Urothelium cell line (cell line): ENCODE data around the gene EOLA1.
A peak's percentile ranks its signal among the peaks of the same experiment; 100 is the strongest.
"Not testable (repeated sequence)": the region's sequence is repeated elsewhere in the genome, so short reads cannot be mapped to it uniquely, and the experiment has no call there.

Experiments used
- DNase-seq: peaks from one replicate; pipeline ENCODE4 v3.0.0; 2011; ENCODE audit warnings: low spot score, mixed read lengths
- FAIRE-seq: peaks from 2 replicates; lab custom pipeline; 2011; peaks lifted over from hg19 to GRCh38; lab: Jason Lieb, UNC

The EOLA1 gene

DNA sequence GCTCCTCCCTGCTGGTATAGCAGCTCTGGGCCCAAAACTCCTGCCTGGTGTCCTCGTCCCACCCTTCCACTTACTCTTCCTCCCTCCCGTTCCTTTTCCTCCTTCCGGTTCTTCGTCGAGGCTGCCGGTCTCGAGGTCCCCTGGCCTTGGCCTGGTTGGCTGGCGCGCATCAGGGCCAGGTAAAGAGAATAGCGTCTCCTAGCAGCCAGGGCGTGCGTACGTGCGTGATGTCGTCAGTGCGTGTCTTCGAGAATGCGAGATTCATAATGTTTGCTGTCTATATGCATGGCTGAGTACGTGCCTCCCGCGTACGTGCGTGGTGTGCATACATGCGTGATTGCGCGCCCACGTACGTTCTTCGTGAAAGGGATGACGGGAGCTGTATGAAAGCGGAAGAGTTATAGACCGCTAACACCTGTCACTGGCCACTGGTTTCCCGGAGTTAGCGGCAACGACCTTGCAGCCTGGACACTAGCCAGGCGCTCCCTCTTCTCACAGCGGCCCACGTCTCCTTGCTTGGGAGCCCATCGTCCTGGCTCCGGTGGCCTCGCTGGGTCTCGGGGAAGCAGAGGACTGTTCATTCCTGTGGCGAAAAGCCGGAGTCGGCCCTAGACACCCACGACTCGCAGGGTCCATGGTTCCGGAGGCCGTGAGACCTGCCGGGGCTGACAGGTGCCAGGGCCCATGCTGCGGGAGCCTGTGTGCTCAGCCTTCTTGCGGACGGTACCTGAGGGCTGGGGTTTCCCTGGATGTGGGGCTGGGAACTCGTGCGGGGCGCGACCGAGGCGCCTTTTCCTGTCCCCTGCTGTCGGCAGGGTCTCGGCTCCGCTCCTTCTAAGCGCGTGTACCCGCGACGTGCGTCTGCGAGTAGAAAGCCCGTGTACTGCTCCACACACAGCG, at the start of gene EOLA1:
EOLA1 (plus strand) TSS at position 392 of the 900 bp plus-strand sequence. CDS start 4,619 bp downstream, outside the sequence.
- FAIRE-seq (no peak), DNase-seq (peak; percentile 48)

DNA sequence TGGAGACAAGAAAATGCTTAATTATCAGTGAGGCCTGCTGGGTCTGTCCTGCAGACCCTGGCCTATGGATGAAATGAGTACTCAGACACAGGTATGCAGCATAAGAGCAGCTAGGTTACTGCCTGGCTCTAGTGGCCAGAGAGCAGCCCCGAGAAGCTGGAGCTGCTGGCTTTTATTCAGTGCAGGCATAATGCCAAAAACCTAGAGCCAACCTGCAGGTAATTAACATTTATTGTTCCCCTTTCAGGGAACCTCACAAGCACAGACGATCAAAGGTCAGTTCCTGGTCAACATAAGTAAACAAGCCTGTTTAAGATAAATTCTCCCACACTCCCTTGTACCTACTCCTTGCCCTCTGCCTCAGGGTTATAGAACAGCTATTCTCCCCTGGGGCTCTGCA, 49.0 kb upstream of the EOLA1 start:
- no peak for DNase-seq
- no peak for FAIRE-seq

- FAIRE-seq = no peak
- no peak for DNase-seq
Measured at GRCh38 chrX:149493567-149494562, 46.9 kb upstream of the EOLA1 start.

DNA sequence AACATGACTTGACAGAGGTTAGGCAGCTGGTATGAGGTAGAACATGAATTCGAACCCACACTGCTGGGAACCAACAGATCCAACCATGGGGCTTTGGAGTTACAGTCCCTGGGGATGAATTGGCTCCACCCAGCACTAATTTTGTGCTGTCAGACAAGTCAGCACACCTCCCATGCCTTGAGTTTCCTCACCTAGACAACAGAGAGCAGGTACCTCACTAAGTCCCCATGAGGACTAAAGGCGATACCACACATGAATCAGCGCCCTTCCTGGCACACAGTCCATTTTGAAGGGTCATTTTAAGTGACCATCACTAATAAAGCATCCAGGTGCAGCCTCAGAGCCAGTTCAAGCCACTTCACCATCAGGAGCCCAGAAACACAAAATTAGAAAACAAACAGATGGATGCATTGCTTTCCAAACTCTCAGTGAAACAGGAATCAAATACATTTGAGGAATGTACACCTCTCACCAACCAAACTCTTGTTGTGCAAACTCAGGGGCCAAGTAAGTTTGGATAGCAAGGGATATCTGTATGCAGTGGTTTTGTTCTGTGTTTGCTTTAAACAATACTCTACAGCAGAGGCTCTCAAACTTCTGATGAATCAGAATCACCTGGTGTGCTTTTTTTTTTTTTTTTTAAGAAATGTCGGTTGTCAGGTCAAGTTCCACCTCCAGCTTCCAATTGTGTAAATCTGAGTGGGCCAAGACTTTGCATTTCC, 45.8 kb upstream of the EOLA1 start:
- DNase-seq = no peak
- no peak for FAIRE-seq

DNA sequence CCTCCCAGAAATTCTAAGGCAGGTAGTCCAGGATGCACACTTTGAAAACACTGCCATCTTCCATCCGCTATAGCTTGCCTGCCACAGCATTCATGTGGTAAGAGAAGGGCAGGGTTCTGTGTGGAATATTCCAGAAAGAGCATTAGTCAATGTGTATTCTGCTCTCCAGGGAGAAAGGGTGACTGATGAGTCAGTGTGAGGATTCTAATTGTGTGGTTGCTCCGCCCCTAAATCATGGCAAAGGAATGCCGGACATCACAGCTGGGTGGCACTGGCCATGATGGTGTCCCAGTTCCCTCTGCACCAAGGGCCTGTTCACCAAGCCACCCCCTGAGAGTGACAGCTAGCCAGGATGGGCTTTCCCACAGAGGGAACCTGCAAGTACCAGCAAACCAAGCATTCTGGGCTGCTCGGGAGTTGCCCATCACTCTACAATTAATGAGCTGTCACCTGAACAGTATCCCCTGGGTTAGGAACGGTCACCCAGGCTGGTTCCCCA, 45.2 kb upstream of the EOLA1 start:
- DNase-seq (peak; percentile 57), FAIRE-seq (no peak)

- no peak for FAIRE-seq
- no peak for DNase-seq
Measured at GRCh38 chrX:149497054-149497453, 43.8 kb upstream of the EOLA1 start.

DNA sequence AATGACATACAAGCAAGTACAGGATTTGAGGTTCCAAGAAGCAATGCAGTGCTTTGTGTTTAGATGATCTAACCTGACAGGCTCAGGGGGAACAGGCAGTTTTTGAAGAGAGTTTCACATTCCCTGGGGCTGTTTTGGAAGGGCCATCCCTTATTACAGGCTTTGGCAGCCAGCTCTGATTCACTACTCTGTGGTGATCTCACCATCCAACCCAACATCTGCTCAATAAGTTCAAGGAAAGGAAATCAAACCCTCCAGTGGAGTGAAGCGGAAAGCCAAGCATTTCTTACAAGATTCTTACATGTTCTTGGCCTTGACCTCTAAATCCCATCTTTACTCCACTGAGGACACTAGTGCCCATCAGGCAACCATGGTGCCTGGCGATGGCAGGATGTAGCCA, 43.2 kb upstream of the EOLA1 start:
- DNase-seq (no peak), FAIRE-seq (no peak)

GRCh38 chrX:149498767-149499166, 42.0 kb upstream of the EOLA1 start:
- no peak for FAIRE-seq

GRCh38 chrX:149499766-149500165, 41.0 kb upstream of the EOLA1 start:
- DNase-seq = no peak
- no peak for FAIRE-seq

More at GRCh38 chrX:149498767-149499166, 42.0 kb upstream of the EOLA1 start:
- no peak for DNase-seq

GRCh38 chrX:149502923-149503322, 37.9 kb upstream of the EOLA1 start:
- DNase-seq, FAIRE-seq: not testable (repeated sequence)

GRCh38 chrX:149503446-149503845, 37.4 kb upstream of the EOLA1 start:
- not testable (repeated sequence) for FAIRE-seq, DNase-seq

DNA sequence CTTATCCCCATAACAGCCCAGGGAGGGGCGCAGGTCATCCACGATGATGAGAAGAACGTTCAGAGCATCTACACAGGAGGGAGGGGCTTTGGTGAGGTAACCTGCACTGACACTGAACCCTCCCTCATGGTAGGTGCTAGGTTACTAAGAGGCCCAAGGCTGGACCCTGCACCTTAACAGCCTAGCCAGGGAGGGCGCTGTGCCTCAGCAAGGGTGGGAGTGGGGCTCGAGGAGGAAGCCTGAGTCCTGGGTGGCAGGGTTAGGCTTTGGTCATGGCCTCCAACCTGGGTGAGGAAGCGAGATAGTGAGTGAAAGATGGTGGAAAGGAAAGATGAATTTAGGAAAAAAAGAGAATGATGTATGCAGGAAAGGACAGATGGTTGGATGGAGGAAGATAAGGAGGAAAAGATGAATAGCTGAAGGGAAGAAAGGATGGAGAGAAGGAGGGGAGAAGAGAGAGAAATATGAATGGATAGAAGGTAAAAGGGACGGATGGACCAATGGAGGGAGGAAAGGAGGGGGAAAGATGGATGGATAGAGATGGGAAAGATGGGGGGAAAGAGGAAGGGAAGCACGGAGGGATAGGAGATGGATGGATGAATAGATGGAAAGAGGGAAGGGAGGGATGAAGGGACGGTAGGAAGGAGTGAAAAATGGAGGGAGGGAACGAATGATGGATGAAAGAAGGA, 36.4 kb upstream of the EOLA1 start:
- no peak for FAIRE-seq
- DNase-seq = no peak

- DNase-seq (peak; percentile 71), FAIRE-seq (no peak)
Measured at GRCh38 chrX:149504915-149505651, 35.7 kb upstream of the EOLA1 start, which contains the start of gene IDS. Gene IDS, minus strand, starts transcription at chrX:149505306. Its CDS starts 169 bp downstream, at chrX:149505137.

GRCh38 chrX:149505671-149506070, 35.1 kb upstream of the EOLA1 start:
- FAIRE-seq (no peak), DNase-seq (no peak)

DNA sequence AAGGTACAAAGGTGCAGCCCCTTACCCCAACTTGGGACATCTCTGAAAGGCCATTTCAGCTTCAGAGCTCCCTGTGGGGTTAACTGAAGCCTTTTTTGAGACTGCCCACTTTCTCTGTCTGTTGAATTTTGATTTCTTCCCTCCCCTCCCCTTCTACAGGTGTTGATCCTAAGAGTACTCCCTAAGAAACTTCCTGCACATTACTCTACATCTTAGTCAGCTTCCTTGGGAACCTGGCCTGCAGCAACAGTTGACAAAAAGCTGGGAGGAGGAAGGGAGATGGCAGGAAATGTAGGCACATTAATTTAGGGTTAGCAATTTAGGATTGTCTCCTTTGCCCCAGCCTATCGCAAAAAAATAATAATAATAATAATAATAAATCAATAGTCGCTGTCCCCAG, 34.5 kb upstream of the EOLA1 start:
- DNase-seq (no peak), FAIRE-seq (no peak)

GRCh38 chrX:149508467-149508866, 32.3 kb upstream of the EOLA1 start:
- no peak for FAIRE-seq
- DNase-seq = no peak

GRCh38 chrX:149510386-149510785, 30.4 kb upstream of the EOLA1 start:
- FAIRE-seq (no peak), DNase-seq (no peak)

DNA sequence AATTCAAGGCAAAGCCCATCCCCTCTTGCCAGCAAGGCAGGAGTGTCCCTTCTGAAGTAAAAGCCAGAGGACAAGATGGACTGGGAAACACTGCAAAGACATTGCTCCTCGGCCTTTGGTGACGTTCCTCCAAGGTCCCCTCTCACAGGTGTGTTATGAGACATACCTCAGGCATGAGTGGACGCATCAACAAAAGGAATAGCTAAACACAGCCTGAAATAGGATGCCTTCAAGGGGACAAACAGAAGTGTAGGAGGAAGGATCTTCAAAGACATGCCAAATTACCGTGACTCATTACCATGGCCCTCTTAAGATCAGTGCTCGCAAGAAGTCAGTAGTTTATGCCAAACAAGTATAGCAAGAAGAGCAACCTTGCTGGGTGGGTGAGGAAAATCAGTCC, 29.7 kb upstream of the EOLA1 start:
- DNase-seq (no peak), FAIRE-seq (no peak)

- DNase-seq (no peak), FAIRE-seq (no peak)
Measured at GRCh38 chrX:149512225-149512885, 28.5 kb upstream of the EOLA1 start.
